ENCODE measurements around the gene TMTC1.

Gene TMTC1

DNA sequence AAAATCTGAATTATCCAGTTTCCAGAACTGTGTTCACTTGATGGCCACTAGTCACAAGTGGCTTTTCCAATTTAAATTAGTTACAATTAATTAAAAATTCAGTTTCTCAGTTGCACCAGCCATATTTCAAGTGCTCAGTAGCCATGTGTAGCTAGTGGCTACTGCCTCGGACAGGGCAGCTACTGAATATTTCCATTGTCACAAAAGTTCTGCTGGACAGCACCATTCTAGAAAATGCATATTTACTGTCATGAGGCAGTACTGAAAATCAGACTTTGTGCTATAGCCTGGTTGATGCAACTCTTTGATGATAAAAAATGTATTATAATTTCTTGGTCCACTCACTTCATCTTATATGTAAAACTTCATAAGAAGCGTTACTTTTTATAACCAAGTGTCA is 274.8 kb downstream of the TMTC1 start:
- TF ChIP-seq, protein P1, sequence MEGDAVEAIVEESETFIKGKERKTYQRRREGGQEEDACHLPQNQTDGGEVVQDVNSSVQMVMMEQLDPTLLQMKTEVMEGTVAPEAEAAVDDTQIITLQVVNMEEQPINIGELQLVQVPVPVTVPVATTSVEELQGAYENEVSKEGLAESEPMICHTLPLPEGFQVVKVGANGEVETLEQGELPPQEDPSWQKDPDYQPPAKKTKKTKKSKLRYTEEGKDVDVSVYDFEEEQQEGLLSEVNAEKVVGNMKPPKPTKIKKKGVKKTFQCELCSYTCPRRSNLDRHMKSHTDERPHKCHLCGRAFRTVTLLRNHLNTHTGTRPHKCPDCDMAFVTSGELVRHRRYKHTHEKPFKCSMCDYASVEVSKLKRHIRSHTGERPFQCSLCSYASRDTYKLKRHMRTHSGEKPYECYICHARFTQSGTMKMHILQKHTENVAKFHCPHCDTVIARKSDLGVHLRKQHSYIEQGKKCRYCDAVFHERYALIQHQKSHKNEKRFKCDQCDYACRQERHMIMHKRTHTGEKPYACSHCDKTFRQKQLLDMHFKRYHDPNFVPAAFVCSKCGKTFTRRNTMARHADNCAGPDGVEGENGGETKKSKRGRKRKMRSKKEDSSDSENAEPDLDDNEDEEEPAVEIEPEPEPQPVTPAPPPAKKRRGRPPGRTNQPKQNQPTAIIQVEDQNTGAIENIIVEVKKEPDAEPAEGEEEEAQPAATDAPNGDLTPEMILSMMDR (IDR thresholded peaks at IDR 0.05; ENCODE audit: borderline replicate concordance, control extremely low read depth, extremely low read depth, insufficient read depth, missing control alignments): no peak
- in situ Hi-C loops (cut with MboI; ENCODE audit: low sequenced_read_pairs, unreplicated experiment): no loop called here
- DNase-seq (ENCODE audit: low spot score): no peak

DNA sequence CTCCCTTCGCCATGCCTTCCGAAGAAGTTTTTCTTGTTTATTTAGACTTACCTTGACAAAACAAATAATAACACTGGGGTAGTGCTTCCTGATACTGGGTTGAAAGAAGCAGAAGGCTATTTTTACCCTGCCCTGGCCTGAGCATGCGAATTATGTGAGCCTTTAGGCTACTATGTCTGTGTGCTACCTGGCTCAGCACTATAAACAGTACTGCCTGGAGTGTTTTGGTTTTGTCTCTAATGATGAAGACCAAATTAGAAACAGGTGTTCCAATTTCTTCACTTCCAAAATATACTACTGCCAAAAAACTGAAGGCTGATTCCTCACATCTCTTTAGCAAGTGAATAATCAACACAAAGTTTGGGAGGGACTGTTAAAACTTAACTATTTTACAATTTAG is 278.6 kb downstream of the TMTC1 start:
- no peak for DNase-seq (ENCODE audit: low spot score)
- TF ChIP-seq, protein P1 (IDR thresholded peaks at IDR 0.05; ENCODE audit: borderline replicate concordance, control extremely low read depth, extremely low read depth, insufficient read depth, missing control alignments): no peak
- in situ Hi-C loops (cut with MboI; ENCODE audit: low sequenced_read_pairs, unreplicated experiment): no loop called here

DNA sequence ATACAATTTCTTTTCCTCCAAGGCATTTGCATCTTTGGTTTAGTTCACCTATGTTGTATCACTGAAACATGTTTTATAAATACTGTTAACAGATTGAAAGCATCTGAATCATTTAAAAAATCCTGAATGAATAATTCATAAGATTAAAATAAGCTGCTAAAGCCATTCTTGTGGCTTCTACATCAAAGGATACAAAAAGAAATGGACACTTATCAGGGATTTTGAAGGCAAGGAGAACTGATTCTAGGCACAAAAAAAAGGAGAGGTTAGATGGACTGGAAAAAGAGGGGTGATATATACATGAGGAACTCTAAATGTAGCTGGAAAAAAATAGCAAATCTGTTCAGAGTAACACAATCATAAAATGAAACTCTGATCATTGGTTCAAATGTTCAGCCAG is 280.5 kb downstream of the TMTC1 start:
- no peak for DNase-seq (ENCODE audit: low spot score)
- TF ChIP-seq, protein P1 (IDR thresholded peaks at IDR 0.05; ENCODE audit: borderline replicate concordance, control extremely low read depth, extremely low read depth, insufficient read depth, missing control alignments): no peak
- in situ Hi-C loops (cut with MboI; ENCODE audit: low sequenced_read_pairs, unreplicated experiment): no loop called here

DNA sequence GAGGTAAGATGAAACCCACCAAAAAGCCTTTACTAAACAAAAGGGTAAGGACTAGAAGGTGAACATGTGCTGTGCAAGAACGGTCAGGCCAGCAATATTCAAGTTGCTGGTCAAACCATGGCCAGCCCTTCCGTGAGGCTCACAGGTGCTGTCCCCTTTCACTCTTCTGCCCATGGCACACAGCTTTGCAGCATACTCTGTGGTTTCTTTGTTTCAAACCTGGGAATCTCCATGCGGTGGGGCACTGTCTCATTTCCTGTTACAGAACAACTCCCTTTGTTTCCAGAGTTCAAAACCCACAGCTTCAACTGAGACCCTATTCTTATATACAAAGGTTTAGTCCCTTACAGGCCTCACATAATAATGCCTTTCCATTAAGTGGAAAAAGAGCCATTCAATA is 284.5 kb downstream of the TMTC1 start:
- TF ChIP-seq, protein P1 (IDR thresholded peaks at IDR 0.05; ENCODE audit: borderline replicate concordance, control extremely low read depth, extremely low read depth, insufficient read depth, missing control alignments): no peak
- in situ Hi-C loops (cut with MboI; ENCODE audit: low sequenced_read_pairs, unreplicated experiment): no loop called here
- DNase-seq (ENCODE audit: low spot score): no peak

DNA sequence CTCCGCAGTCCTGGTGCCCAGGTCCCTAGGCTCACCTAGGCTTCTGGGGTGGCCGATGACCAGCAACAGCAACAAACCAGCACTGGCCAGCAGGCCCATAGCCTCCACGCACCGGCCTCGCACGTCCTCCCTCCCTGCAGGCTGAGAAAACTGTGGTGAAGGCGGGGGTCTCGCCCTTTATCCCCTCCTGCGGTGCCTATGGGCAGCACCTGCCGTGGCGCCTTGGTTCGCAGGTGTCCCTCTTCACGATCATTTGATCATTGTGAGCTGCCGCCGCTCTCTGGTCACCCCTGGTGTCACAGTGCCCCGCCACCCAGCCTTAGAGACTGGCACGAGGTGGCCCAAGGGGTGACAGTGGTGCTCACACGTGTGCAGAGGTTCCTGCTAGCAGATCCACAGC is 286.2 kb downstream of the TMTC1 start, which contains the start of gene OVCH1:
TSS of gene OVCH1 (minus strand) at position 99 of the 400 bp plus-strand sequence. CDS start at position 99, 0 bp downstream.
- DNase-seq (ENCODE audit: low spot score): no peak
- in situ Hi-C loops (cut with MboI; ENCODE audit: low sequenced_read_pairs, unreplicated experiment): no loop called here
- TF ChIP-seq, protein P1 (IDR thresholded peaks at IDR 0.05; ENCODE audit: borderline replicate concordance, control extremely low read depth, extremely low read depth, insufficient read depth, missing control alignments): no peak

DNA sequence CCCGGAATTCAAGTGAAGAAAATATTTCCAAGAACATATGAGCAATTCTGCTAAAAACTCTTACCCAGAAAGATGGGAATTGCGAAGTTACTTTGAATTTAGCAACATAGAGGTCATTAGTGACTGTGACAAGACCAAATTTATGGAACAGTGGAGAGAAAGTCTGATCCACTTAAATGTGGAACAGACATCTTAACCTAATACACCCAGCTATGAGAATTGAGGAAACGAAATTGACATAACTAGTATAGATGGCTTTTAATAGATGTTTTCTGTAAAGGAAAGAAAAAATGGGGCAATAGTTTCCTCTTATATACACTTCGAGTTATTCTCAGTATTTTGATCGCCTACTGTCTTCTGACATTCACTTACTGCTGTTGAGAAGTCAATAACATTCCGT is 290.9 kb downstream of the TMTC1 start:
- no peak for DNase-seq (ENCODE audit: low spot score)
- in situ Hi-C loops (cut with MboI; ENCODE audit: low sequenced_read_pairs, unreplicated experiment): no loop called here
- TF ChIP-seq, protein P1 (IDR thresholded peaks at IDR 0.05; ENCODE audit: borderline replicate concordance, control extremely low read depth, extremely low read depth, insufficient read depth, missing control alignments): no peak

DNA sequence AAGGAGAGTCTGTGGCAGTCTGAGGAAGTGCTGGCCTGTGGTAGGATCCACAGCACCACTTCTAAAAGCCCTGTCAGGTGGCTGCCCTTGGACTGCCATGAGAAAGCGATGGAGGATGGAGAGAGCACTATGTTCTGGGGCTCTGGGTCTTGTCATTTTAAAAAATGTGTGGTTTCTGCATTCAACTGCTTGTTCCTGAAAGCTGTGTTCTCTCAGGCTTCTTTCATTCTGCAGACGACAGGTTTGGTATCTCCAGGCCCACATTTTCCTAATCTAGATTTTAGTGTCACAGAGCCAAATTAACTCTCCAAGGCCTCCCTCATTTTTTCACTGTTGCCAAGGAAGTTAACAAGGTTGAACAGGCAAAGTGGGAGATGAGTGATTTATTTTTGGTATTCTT is 296.8 kb downstream of the TMTC1 start:
- DNase-seq (ENCODE audit: low spot score): no peak
- in situ Hi-C loops (cut with MboI; ENCODE audit: low sequenced_read_pairs, unreplicated experiment): no loop called here
- TF ChIP-seq, protein P1 (IDR thresholded peaks at IDR 0.05; ENCODE audit: borderline replicate concordance, control extremely low read depth, extremely low read depth, insufficient read depth, missing control alignments): no peak
